ENCODE data around the gene ZDHHC7. TPM values are rescaled to one million over a fixed set of nuclear protein-coding genes. Genes with fewer than 3 reads are reported as not detected.

Gene ZDHHC7
- total RNA-seq, 2 experiments from 2014 or later, result 39.8 to 44.6 TPM

GRCh38 chr16:84924331-84925091 lies 86.8 kb downstream of the ZDHHC7 start:
- no peak overlapping the region for H3K27ac Mint-ChIP-seq
- H3K36me3 ChIP-seq (ENCODE audit: insufficient read depth, low read length), result no peaks in the 10 kb centered on the region
- no peaks in the 10 kb centered on the region for H3K27me3 ChIP-seq (ENCODE audit: control insufficient read depth in 1 of 2, insufficient read depth in 2 of 2, low read length in 2 of 2)
- no peak for DNase-seq
- intact Hi-C loops (cut with DNase I, micrococcal nuclease), result loop anchor here (1.0 to 5.0 kb wide), 3 partner anchors 46 to 163 kb away; no protein-coding TSS in a partner anchor
- no peak overlapping the region for H3K4me3 Mint-ChIP-seq
- H3K9me3 Mint-ChIP-seq, result no peaks in the 10 kb centered on the region
- CTCF ChIA-PET, result interaction anchor here (1.5 to 1.8 kb wide), 2 partner anchors 27 to 162 kb away, joined by 4 to 5 read pairs; no protein-coding TSS in a partner anchor
- POLR2A ChIA-PET, result no interaction called here
- peaks cover 5% of the 10 kb centered on the region for H3K27me3 Mint-ChIP-seq
- no peak overlapping the region for H3K27ac ChIP-seq (ENCODE audit: low read depth in 1 of 2, low read length in 2 of 2)
- no peaks in the 10 kb centered on the region for H3K4me1 Mint-ChIP-seq (ENCODE audit: low read depth)
- ATAC-seq (ENCODE audit: poor library complexity), result no peak
- TF ChIP-seq CTCF (IDR thresholded peaks at IDR 0.05), result no peak
- H3K36me3 Mint-ChIP-seq (ENCODE audit: low read depth), result no peaks in the 10 kb centered on the region
- no peaks in the 10 kb centered on the region for H3K4me1 ChIP-seq (ENCODE audit: insufficient read depth, low read length)
- H3K9me3 ChIP-seq (ENCODE audit: control insufficient read depth in 1 of 2, insufficient read depth in 1 of 2, low read length in 2 of 2), result no peaks in the 10 kb centered on the region
- no peak overlapping the region for H3K4me3 ChIP-seq (ENCODE audit: low read length)

Other genes with a start within 250 kb of the ZDHHC7 start
- gene CRISPLD2, start 191.6 kb downstream of the ZDHHC7 start, total RNA-seq, result 1 to 10 TPM; 2.0 to 2.6 TPM
- gene KIAA0513, start 16.3 kb upstream of the ZDHHC7 start, total RNA-seq, result 10 to 100 TPM in 1 of 2 experiments, 1 to 10 TPM in 1; 9.0 to 10.9 TPM
- gene CIBAR2, start 100.9 kb upstream of the ZDHHC7 start, total RNA-seq, result not detected

Data from CD4-positive, alpha-beta T cell (primary cell).